ENCODE results near the gene ZNF407. TPM values are rescaled to one million over a fixed set of nuclear protein-coding genes. Genes with fewer than 3 reads are reported as not detected.

ZNF407 gene
- polyA plus RNA-seq, 3 donors = 2.2 to 3.0 (median 2.4) TPM

DNA sequence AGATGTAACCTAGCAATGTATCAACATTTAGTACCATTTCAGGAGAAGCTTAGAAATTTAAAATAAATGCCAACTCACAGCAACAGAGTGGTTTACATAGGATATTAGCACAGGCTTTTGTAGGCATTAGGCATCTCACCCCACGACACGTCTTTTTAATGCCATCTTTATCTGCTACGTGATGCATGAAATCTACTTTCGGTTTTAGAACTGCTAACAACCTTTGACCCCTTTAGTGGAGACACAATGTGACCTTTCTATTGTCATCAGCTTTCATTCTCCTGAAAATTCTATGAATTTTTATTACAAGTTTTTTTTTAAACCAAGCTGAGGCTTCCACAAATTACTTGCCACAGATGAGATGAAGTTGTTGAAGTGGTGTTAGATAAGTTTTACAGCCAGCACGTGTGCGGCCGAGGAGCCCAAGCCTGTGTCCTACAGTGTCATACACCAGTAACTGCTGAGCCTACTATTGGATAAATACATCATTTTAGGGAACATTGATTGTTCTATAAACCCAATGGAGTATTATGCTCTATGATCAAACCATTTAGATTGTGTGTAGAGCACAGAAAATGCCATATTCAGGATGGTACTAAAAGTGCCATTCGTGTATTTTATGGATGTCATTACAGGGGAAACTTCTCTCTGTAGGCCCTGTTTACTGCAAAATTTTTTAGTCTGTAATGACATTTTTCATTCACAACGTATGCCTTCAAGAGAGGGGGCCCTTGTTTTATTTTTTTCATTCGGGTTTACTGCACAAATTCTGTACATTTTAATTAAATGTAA is 459.7 kb downstream of the ZNF407 start:
- WGBS, 3 donors = 88 to 93% (median 92%) methylated on average over 10 of the region's 10 CpGs

DNA sequence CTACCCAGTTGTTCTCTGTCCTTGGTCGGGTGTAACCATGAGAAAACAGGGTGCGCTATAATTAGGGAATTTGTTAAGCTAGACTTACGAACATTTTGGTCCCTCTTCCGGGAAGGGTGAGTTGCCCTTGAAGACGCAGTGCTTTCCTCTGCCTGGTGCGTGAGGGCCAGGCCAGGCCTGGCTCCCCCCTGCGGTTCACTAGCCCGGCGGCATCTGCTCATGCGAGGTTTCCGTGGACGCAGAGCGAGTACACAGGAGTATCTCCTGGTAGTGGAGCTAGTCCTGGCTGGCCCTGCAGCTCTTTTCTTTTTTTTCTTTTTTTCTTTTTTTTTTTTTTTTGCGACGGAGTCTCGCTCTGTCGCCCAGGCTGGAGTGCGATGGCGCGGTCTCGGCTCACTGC is 462.5 kb downstream of the ZNF407 start:
- no peak overlapping the region for H3K27ac ChIP-seq (ENCODE audit: low read depth, low read length)
- WGBS, 3 donors = 96 to 100% (median 97%) methylated on average over 18 to 19 of the region's 21 CpGs

More for the DNA sequence above, 459.7 kb downstream of the ZNF407 start:
- no peak overlapping the region for H3K27ac ChIP-seq (ENCODE audit: low read depth, low read length)

DNA sequence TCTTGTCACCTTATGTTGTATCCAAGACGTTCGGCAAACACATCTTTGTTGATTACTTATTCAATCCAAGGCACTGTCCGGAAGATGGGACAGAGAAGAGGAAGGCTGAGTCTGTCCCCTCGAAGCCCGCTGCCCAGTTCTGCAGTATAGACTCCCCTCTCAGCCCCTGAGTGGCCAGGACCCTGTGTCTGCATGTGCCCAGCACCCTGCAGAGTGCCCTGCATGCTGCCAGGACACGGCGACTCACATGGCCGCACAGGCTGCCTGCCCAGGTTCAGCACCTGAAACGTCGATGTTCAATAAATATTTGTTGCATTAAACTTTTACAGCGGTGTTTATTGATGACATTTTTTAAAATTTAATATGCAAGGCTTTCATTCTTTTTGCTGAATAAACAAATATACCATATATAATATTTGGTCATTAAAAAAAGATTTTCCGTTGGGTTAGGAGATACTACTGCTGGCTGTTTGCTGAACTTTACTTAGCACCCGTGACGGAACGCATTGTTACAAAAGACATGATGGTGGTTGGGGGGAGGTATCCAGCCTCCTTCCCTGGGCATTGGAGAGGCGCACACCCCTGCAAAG is 464.7 kb downstream of the ZNF407 start:
- 90 to 95% (median 95%) methylated on average over 16 of the region's 16 CpGs for WGBS, 3 donors

DNA sequence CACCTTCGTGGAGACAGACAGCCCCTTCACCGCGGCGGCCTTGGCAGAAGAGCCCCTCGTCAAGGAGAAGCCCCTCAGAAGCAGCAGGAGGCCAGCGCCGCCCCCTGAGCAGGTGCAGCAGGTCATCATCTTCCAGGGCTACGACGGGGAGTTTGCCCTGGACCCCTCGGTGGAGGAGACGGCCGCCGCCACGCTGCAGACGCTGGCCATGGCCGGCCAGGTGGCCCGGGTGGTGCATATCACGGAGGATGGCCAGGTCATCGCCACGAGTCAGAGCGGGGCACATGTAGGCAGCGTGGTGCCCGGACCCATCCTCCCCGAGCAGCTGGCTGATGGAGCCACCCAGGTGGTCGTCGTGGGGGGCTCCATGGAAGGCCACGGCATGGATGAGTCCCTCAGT is 465.5 kb downstream of the ZNF407 start:
- 95 to 98% (median 97%) methylated on average over 25 to 27 of the region's 27 CpGs for WGBS, 3 donors

More for the DNA sequence above, 464.7 kb downstream of the ZNF407 start:
- H3K27ac ChIP-seq (ENCODE audit: low read depth, low read length) = no peak overlapping the region

DNA sequence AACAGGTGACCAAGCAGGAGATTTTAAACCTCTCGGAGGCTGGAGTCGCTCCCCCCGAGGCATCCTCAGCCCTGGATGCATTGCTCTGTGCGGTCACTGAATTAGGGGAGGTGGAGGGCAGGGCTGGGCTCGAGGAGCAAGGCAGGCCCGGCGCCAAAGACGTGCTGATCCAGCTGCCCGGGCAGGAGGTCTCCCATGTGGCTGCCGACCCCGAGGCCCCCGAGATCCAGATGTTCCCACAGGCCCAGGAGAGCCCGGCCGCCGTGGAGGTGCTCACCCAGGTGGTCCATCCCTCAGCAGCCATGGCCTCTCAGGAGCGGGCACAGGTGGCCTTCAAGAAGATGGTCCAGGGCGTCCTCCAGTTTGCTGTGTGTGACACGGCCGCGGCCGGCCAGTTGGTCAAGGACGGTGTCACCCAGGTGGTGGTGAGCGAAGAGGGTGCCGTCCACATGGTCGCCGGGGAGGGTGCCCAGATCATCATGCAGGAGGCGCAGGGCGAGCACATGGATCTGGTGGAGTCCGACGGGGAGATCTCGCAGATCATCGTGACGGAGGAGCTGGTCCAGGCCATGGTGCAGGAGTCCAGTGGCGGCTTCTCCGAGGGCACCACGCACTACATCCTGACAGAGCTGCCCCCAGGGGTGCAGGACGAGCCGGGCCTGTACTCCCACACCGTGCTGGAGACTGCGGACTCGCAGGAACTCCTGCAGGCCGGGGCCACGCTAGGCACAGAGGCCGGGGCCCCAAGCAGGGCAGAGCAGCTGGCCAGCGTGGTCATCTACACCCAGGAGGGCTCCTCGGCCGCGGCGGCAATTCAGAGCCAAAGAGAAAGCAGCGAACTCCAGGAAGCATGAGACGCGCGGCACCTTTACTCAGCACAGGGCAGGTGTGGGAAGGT is 466.2 kb downstream of the ZNF407 start:
- WGBS, 3 donors = 94 to 97% (median 95%) methylated on average over 50 to 53 of the region's 53 CpGs
- no peak overlapping the region for H3K27ac ChIP-seq (ENCODE audit: low read depth, low read length)

More for the DNA sequence above, 465.5 kb downstream of the ZNF407 start:
- no peak overlapping the region for H3K27ac ChIP-seq (ENCODE audit: low read depth, low read length)

DNA sequence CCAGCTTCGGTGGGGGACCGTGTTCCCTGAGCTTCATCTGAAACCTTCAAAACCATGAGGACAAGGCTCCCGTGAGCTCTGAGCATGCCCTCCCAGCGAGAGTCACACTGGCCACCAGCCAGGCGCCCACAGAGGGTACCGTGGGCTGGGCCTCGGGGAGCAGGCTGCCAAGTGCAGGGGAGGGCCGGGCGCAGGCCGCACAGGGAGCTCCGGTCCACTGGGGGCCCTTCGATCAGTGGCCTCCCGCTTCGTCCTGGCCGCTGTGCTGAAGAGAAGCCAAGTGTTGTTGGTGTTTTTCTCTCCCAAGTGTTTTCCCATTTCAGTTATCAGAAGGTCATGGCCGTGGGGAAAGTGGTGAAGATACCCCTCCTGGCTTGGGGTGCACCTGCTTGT is 466.8 kb downstream of the ZNF407 start:
- no peak overlapping the region for H3K27ac ChIP-seq (ENCODE audit: low read depth, low read length)
- WGBS, 3 donors = 91 to 93% (median 92%) methylated on average over 15 to 16 of the region's 16 CpGs

DNA sequence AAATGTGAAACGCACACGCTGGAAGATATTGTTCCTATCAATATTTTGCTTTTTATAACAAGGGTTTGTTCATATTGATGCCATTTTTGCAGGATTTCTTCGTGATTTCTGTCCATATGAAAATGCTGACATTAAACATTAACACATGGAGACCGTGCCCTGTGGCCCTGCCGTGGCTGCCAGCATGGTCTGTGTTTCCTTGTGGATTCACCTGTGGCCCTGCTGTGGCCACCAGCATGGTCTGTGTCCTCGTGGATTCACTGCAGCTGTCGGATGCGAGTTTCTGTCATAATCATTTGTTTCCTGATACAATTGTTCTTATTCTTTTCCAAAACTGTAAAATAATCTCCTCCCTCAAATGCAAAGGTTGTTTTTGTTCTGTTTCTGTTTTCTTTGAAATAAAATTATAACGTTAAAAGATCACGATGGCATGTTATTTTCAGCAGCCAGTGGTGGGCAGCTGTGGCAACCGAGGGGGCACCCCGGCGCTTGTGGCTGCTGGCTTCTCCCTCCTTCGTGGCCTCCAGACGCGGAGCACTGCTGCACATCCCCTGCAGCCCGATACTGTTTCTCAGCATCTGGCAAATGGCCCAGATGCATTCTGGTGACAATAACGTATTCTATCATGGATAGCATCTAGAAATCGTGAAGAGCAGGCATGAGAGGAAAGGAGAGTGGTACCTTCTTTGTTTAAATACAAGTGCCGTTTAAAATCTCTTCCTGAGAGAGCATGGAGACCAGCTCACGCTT is 467.8 kb downstream of the ZNF407 start:
- H3K27ac ChIP-seq (ENCODE audit: low read depth, low read length) = no peak overlapping the region
- 87 to 92% (median 88%) methylated on average over 21 of the region's 21 CpGs for WGBS, 3 donors

DNA sequence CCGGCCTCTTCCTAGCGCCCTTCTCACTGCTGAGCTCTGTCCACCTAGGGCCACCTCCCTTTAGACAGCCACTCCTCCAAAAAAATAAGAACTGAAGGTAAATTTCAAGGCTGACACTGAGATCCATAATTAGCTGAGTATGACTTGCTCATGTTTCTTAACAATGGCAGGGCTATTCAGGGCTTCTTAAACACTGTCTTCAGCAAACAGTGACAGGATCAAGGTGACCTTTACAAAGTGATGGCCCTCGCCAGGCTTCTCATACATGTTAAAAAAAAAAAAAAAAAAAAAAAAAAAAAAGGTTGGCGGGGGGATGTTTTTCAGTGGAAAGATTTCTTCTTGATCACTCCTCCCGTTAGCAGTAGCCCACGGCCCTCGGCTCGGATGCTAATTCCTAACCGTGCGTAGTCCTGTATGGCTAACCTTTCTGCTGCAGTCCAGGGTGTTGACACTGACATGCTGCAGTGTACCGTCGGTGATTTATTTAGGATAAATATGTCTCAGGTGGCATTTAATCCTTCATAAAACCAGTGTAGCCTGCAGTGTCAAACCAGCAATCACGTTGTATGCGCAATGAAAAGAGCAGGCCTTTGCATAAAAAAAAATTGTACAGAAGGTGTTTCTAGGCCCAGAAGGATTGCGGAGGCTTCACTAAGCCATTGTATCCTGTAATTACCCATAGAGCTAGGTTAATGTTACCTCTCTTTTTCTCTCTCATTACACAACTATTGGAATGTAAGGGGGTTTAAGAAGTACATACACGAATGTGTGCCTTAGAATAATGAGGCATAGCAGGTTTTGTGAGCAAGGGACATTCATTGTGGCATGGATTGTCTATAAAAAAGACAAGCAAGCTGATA is 468.6 kb downstream of the ZNF407 start:
- WGBS, 3 donors = 94 to 95% (median 95%) methylated on average over 16 of the region's 16 CpGs
- H3K27ac ChIP-seq (ENCODE audit: low read depth, low read length) = no peak overlapping the region

DNA sequence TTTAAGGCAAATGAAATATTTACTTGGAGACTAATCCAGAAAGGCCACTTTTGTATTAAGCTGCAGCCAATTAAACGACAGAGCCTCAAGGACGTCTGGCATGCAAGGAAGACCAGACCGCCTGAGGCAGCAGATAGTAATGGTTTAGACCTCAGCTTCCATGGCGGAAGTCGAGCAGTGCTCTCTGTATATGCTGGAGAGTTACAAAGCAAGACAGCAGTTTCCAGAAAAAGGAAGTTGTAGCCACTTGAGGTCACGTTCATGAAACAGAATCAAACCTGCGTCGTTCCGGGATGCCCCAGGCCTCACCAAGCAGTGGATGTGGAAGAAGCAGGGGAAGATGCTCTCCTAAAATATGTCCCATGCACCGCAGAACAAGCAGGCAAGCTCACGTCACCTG is 469.3 kb downstream of the ZNF407 start:
- H3K27ac ChIP-seq (ENCODE audit: low read depth, low read length) = no peak overlapping the region
- WGBS, 3 donors = 66 to 91% (median 71%) methylated on average over 11 of the region's 11 CpGs

DNA sequence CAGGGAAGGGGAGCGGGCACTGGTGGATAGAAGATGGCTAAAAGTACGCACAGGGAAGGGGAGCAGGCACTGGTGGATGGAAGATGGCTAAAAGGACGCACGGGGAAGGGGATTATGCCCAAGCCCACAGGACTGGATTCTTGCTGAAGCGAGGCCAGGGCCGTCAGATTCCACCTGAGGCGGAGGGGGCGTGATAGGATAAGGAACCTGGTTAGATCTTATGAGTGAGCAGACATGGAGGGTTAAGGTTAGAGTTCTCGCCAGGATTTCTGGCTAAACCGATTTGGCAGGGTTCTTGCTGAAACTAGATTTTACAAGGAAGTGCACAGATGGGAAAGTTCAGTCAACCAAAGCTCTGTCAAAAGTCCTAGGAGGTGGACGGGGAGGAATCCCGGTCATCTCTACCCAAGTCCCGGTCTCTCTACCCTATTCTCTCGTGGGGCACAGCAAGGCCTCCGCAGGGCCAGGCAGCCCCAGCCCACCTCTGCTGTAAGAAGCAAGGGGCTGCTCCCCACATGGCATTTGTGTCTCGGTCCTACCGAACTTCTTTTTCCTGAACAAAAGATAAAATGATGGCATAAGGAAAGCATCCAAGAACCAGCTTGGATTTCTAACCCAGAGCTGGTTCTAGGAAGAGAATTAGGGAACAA is 470.5 kb downstream of the ZNF407 start:
- H3K27ac ChIP-seq (ENCODE audit: low read depth, low read length) = no peak overlapping the region
- 88 to 91% (median 90%) methylated on average over 16 to 17 of the region's 17 CpGs for WGBS, 3 donors

DNA sequence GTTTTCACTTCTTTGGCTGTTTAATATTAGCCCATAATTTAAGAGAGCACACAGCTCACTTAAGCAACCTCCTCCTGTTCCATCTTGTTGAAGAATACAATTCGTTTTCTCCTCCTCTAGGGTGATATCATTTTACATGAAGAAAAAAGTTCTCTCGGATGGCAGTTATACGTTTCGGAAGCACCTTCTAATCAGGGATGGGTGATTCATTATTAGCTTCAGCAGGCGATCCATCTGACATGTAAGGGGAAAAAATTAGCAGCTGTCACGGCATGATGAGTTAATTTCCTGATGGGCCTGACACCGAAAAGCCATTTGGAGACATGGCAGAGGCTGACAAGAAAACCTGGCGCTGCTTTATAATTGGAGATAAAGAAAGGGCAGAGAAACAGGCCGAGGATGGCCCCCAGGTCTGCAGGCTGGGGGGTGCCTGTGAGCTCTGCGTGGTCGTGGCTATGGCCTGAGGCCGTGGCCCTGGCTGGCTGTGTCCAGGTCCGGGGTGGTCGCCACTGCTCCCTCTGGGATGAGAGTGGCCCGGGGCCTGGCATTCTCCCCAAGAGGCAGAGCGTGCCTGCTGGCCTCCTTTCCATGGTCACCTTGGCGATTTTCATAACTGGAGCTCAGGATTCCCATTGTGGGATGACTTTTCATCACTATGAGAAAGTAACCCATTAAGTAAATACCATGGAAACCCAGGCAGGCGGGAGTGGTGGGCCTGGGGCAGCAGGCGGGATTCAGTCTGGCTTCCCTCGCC is 471.2 kb downstream of the ZNF407 start:
- H3K27ac ChIP-seq (ENCODE audit: low read depth, low read length) = no peak overlapping the region
- WGBS, 3 donors = 85 to 92% (median 85%) methylated on average over 20 of the region's 20 CpGs

DNA sequence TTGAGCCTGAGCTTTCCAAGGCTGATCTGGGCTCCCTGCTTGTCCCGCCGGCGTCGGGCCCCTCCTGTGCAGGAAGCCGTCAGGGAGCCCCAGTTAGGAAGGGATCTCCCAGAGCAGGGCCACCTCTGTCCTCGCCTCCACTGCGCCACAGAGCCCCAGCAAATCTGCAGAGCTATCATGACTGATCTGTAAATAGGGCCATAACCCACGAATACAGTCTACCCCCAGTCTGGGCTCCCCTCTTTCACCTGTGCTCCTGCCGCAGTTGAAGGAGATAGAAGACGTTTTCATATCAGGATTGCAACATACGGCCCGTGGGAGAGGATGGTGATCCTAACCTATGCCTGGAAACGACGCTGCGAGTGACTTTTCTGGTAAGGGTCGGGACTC is 472.6 kb downstream of the ZNF407 start:
- WGBS, 3 donors = 66 to 72% (median 68%) methylated on average over 16 of the region's 16 CpGs
- no peak overlapping the region for H3K27ac ChIP-seq (ENCODE audit: low read depth, low read length)

DNA sequence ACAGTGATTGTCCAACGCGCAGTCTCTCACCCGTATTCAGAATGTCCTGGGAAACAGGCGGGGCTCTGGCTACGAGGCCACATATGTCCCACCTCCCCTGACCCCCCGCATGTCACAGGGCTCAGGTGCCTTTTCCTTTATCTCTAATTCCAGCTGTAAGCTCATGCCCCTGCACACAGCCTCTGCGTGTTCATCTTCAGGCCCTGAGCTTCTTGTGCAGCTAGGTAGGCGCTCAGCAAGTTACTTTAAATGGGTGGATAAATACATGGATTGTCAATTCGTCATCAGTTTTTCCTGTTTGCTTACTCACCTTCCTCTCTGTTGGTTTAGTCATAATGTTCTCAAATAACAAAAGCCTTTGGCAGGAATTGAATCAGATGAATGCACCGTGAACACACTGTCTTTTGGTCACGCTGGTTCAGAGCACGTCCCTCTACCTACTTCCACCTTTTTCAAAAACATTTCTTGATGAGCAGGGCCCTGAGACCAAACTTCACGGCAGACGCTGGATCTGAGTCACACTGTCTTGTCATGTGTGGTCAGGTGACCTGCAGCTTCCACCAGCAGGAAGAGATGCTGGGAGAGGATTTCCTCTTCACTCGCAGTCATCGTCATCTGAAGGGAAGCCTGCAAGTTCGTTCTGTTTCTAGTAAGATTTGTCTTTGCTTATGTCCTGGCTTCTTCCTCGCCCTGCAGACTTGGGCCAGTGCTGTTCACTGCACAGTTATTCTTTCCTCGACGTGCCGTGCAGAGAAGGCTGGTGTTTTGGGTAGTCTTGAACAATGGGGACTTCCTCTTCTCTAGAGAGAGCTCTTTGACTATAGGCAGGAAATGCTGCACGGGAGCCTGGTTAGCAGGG is 473.2 kb downstream of the ZNF407 start:
- H3K27ac ChIP-seq (ENCODE audit: low read depth, low read length) = no peak overlapping the region
- WGBS, 3 donors = 44 to 52% (median 45%) methylated on average over 22 of the region's 22 CpGs

DNA sequence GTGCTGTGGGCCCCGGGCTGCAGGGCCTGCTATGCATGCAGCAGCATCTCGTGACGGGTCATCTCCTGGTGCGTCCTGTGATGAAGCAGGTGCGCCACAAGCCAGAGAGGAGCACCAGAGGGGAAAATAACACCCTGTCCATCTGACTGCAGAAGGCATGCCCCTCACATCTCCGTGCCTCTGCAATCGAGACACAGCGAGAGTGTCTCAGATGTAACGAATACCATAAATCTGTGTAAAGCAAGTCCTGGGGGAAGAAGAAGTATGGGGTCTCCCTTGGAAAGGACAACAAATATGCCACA is 473.8 kb downstream of the ZNF407 start:
- 49 to 80% (median 55%) methylated on average over 9 of the region's 9 CpGs for WGBS, 3 donors
- H3K27ac ChIP-seq (ENCODE audit: low read depth, low read length) = no peak overlapping the region

DNA sequence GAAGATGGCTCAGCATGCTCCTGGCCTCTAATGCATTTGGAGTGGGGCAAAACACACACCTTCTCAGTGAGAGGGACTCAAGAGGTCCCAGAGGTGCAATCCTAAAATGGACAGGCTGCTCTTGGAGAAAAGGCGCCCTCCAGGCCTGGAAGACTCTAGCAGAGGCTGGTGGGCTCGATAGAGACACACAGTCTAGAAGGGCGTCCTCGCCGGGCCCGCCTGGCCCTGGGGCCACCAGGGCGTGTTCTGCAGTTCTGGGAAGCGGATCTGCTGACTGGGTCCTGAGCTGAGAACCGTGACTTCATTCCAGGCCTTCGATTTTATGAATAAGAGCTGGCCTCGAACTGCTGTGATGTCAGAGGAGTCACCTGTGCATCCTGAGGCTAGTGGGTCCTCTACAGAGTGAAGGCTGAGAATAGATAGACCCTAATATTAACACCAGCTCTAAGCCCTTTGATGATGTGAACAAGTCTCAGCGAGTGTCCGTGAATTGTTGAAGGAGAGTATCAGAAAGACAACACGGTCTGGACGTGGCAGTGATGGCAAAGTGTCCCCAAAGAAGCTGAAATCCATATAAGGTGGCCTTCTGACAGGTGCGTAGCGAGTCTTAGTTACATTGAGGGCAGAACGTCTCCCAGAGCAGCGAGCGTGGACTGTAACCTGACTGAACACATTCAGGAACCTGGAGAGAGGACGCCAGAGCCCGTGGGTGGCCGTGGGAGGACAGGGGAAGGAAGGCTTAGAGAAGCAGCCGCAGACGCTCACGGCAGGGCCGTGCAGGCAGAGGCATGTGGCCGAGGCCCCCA is 474.4 kb downstream of the ZNF407 start:
- WGBS, 3 donors = 90 to 94% (median 93%) methylated on average over 28 of the region's 28 CpGs
- H3K27ac ChIP-seq (ENCODE audit: low read depth, low read length) = no peak overlapping the region
